Activated CD4-positive, alpha-beta T cell treated with anti-CD3 and anti-CD28 coated beads, Interleukin-2, amount 50 U/mL, for 48 hours (primary cell): Measurements from ENCODE around the gene PPP1R13B.

Experiments used
- DNase-seq, 2 experiments: peaks; one replicate each; pipeline ENCODE4 v3.0.0-alpha.2; 2020

Gene PPP1R13B

GRCh38 chr14:103728721-103729120 is 118.7 kb downstream of the PPP1R13B start:
- no peak for DNase-seq

GRCh38 chr14:103728141-103728540 is 119.2 kb downstream of the PPP1R13B start:
- no peak for DNase-seq

- DNase-seq, result no peak
Measured at GRCh38 chr14:103727313-103727980, 119.9 kb downstream of the PPP1R13B start.

- DNase-seq, result no peak
Measured at GRCh38 chr14:103726474-103726873, 120.9 kb downstream of the PPP1R13B start.

- no peak for DNase-seq
Measured at GRCh38 chr14:103725739-103726395, 121.5 kb downstream of the PPP1R13B start.

GRCh38 chr14:103725001-103725682 is 122.2 kb downstream of the PPP1R13B start:
- no peak for DNase-seq

- no peak for DNase-seq
Measured at GRCh38 chr14:103724116-103724515, 123.3 kb downstream of the PPP1R13B start.

GRCh38 chr14:103723748-103724081 is 123.7 kb downstream of the PPP1R13B start:
- DNase-seq, result no peak

- peak; percentile 62 to 69 for DNase-seq
Measured at GRCh38 chr14:103721334-103722120, 125.8 kb downstream of the PPP1R13B start.

- no peak for DNase-seq
Measured at GRCh38 chr14:103719751-103720150, 127.6 kb downstream of the PPP1R13B start.

- no peak for DNase-seq
Measured at GRCh38 chr14:103718572-103718971, 128.8 kb downstream of the PPP1R13B start.

- no peak for DNase-seq
Measured at GRCh38 chr14:103716899-103717411, 130.4 kb downstream of the PPP1R13B start.

- peak in 1 of 2 experiments; percentile 26 for DNase-seq
Measured at GRCh38 chr14:103716091-103716801, 131.1 kb downstream of the PPP1R13B start.

- peak; percentile 100 for DNase-seq
Measured at GRCh38 chr14:103715052-103716000, 132.0 kb downstream of the PPP1R13B start, which contains the start of the genes XRCC3 and ZFYVE21. Gene XRCC3 (minus strand): TSS chr14:103715451. CDS start chr14:103711087, 4,364 bp downstream. Gene ZFYVE21 (plus strand): TSS chr14:103715810. CDS start chr14:103715842, 32 bp downstream.

GRCh38 chr14:103714063-103714724 is 133.2 kb downstream of the PPP1R13B start:
- DNase-seq, result no peak

GRCh38 chr14:103713304-103714062 is 133.9 kb downstream of the PPP1R13B start:
- no peak for DNase-seq

- DNase-seq, result no peak
Measured at GRCh38 chr14:103712633-103713247, 134.6 kb downstream of the PPP1R13B start.

GRCh38 chr14:103711516-103712431 is 135.6 kb downstream of the PPP1R13B start:
- DNase-seq, result no peak
